Measurements from ENCODE around the gene NIM1K.
"Not testable (repeated sequence)": the region's sequence is repeated elsewhere in the genome, so short reads cannot be mapped to it uniquely, and the experiment has no call there.

NIM1K gene

GRCh38 chr5:43165323-43165722, 26.7 kb upstream of the NIM1K start:
- in situ Hi-C loops (cut with MboI; ENCODE audit: low sequenced_read_pairs): no loop called here
- Histone ChIP-seq H3K36me3 (replicated peaks) (peaks cover 45% of the 10 kb centered on the region), H3K4me1 (no peaks in the 10 kb centered on the region), H3K27me3 (ENCODE audit: low read depth) (no peaks in the 10 kb centered on the region), H3K9me3 (no peaks in the 10 kb centered on the region), H3K4me3 (no peak overlapping the region)
- no peak for DNase-seq (ENCODE audit: low spot score in 2 of 2)

DNA sequence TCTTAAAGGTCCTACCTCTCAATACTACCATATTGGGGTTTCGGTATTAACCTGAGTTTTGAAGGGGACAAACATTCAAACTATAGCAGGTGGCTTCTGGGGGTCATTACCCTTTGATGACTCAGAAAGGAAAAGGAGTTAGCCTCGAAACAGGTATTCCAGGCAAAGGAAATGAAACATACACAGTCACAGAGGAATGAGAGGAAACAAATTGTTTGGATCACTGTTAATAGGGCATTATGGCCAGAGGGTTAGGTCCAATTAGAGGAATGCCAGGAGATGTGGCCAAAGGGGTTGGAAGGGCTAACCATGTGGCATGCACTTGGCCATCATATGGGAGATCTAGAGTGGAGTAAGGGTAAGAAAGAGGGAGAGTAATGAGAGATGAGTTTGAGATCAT, 23.9 kb upstream of the NIM1K start:
- no peaks in the 10 kb centered on the region for H3K4me1 ChIP-seq
- no peaks in the 10 kb centered on the region for H3K9me3 ChIP-seq
- H3K36me3 ChIP-seq (replicated peaks): peaks cover 35% of the 10 kb centered on the region
- no peaks in the 10 kb centered on the region for H3K27me3 ChIP-seq (ENCODE audit: low read depth)
- DNase-seq (ENCODE audit: low spot score in 2 of 2): no peak
- in situ Hi-C loops (cut with MboI; ENCODE audit: low sequenced_read_pairs): no loop called here
- no peak overlapping the region for H3K4me3 ChIP-seq

DNA sequence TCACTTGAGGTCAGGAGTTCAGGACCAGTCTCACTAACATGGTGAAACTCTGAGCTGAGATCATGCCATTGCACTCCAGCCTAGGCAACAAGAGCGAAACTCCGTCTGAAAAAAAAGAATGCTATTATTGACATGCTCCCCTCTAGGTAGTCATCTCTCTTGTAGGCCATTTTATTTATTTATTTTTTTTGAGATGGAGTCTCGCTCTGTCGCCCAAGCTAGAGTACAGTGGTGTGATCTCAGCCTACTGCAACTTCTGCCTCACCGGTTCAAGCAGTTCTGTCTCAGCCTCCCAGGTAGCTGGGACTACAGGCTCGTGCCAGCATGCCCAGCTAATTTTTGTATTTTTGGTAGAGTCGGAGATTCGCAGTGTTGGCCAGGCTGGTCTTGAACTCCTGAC, 20.6 kb upstream of the NIM1K start:
- no peaks in the 10 kb centered on the region for H3K27me3 ChIP-seq (ENCODE audit: low read depth)
- in situ Hi-C loops (cut with MboI; ENCODE audit: low sequenced_read_pairs): no loop called here
- no peaks in the 10 kb centered on the region for H3K9me3 ChIP-seq
- no peak overlapping the region for H3K4me3 ChIP-seq
- peaks cover 30% of the 10 kb centered on the region for H3K36me3 ChIP-seq (replicated peaks)
- H3K4me1 ChIP-seq: no peaks in the 10 kb centered on the region
- DNase-seq (ENCODE audit: low spot score in 2 of 2): no peak

DNA sequence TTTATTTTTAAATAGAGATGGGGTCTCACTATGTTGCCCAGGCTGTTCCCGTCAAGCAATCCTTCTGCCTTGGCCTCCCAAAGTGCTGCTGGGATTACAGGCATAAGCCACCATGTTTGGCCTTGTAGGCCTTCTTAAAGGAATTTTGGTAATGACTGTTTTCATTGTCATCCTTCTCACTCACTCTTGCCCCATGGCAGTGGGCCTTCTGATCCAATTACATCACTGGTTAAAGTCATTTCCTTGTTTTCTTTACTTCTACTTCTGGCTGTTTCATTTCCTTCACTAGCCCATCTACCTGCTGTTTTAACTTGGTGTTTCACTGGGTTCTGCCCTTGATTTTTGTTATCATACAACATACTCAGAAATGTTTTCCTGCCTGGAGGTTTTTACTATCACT, 20.1 kb upstream of the NIM1K start:
- in situ Hi-C loops (cut with MboI; ENCODE audit: low sequenced_read_pairs): no loop called here
- Histone ChIP-seq H3K4me3 (no peak overlapping the region), H3K27me3 (ENCODE audit: low read depth) (no peaks in the 10 kb centered on the region), H3K4me1 (no peaks in the 10 kb centered on the region), H3K9me3 (no peaks in the 10 kb centered on the region), H3K36me3 (replicated peaks) (peaks cover 35% of the 10 kb centered on the region)
- DNase-seq (ENCODE audit: low spot score in 2 of 2): no peak

- in situ Hi-C loops (cut with MboI; ENCODE audit: low sequenced_read_pairs): no loop called here
- no peaks in the 10 kb centered on the region for H3K4me1 ChIP-seq
- H3K9me3 ChIP-seq: no peaks in the 10 kb centered on the region
- no peak for DNase-seq (ENCODE audit: low spot score in 2 of 2)
- H3K4me3 ChIP-seq: no peak overlapping the region
- peaks cover 38% of the 10 kb centered on the region for H3K36me3 ChIP-seq (replicated peaks)
- H3K27me3 ChIP-seq (ENCODE audit: low read depth): no peaks in the 10 kb centered on the region
Observed at GRCh38 chr5:43172779-43173178, 19.2 kb upstream of the NIM1K start.

DNA sequence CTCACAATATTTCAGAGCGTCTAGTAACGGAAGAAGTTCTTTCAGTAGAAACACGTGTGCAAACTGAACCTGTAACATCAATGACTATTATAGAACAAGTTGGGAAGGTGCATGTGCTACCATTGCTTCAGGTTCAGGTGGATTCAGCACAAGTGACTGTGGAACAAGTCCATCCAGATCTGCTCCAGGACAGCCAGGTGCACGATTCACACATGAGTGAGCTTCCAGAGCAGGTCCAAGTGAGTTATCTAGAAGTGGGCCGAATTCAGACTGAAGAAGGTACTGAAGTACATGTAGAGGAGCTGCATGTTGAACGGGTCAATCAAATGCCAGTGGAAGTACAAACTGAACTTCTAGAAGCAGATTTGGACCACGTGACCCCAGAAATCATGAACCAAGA, 17.4 kb upstream of the NIM1K start:
- in situ Hi-C loops (cut with MboI; ENCODE audit: low sequenced_read_pairs): no loop called here
- no peak for DNase-seq (ENCODE audit: low spot score in 2 of 2)
- Histone ChIP-seq H3K4me3 (no peak overlapping the region), H3K4me1 (peaks cover 7% of the 10 kb centered on the region; the same call in 1 of the 2 replicates), H3K9me3 (no peaks in the 10 kb centered on the region), H3K27me3 (ENCODE audit: low read depth) (no peaks in the 10 kb centered on the region), H3K36me3 (replicated peaks) (peaks cover 33% of the 10 kb centered on the region)

DNA sequence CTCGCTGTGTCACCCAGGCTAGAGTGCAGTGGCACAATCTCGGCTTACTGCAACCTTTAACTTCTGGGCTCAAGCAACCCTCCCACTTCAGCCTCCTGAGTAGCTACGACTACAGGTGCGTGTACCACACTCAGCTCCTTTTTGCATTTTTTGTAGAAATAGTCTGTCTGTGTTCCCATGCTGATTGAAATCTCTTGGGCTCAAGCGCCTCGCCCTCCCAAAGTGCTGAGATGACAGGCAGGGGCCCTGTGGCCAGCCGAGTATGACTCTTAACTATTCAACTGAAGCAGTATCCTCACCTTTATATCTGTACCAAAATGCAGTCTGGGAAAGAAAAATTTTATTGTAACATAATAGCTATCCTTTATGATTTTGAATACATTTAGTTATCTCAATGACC, 12.2 kb upstream of the NIM1K start:
- H3K9me3 ChIP-seq: no peaks in the 10 kb centered on the region
- DNase-seq (ENCODE audit: low spot score in 2 of 2): no peak
- peaks cover 13% of the 10 kb centered on the region for H3K36me3 ChIP-seq (replicated peaks)
- H3K4me3 ChIP-seq: no peak overlapping the region
- H3K4me1 ChIP-seq: peaks cover 7% of the 10 kb centered on the region; the same call in 1 of the 2 replicates
- no peaks in the 10 kb centered on the region for H3K27me3 ChIP-seq (ENCODE audit: low read depth)
- in situ Hi-C loops (cut with MboI; ENCODE audit: low sequenced_read_pairs): no loop called here

DNA sequence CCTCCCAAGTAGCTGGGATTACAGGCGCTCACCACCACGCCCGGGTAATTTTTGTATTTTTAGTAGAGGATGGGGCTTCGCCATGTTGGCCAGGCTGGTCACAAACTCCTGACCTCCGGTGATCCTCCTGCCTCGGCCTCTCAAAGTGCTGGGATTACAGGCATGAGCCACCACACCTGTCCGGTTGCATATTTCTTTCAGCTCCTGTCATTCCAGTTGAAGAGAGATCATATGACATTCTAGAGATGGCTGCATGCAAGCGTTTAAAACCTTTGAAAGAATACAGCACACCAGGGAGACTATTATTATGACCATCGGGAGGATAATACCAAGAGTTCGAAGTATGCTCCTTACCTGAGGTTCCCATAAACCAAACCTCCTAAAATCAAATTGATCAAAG, 9.6 kb upstream of the NIM1K start:
- no peaks in the 10 kb centered on the region for H3K27me3 ChIP-seq (ENCODE audit: low read depth)
- H3K9me3 ChIP-seq: no peaks in the 10 kb centered on the region
- peaks cover 7% of the 10 kb centered on the region; the same call in 1 of the 2 replicates for H3K4me1 ChIP-seq
- H3K4me3 ChIP-seq: no peak overlapping the region
- no peak for DNase-seq (ENCODE audit: low spot score in 2 of 2)
- H3K36me3 ChIP-seq (replicated peaks): no peaks in the 10 kb centered on the region; the same call in 1 of the 2 replicates
- in situ Hi-C loops (cut with MboI; ENCODE audit: low sequenced_read_pairs): no loop called here

DNA sequence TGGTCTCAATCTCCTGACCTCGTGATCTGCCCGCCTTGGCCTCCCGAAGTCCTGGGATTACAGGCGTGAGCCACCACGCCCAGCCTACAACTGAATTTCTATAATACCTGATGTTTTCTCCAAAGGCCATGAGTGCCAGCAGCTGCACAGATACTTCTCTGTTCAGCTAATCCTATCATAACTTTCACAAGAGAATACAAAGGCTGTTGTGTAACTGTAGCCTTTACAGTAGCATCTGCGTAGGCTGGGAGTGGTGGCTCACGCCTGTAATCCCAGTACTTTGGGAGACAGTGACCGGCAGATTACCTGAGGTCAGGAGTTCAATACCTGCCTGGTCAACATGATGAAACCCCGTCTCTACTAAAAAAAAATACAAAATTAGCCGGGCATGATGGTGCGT, 8.9 kb upstream of the NIM1K start:
- in situ Hi-C loops (cut with MboI; ENCODE audit: low sequenced_read_pairs); DNase-seq (ENCODE audit: low spot score in 2 of 2); H3K9me3 ChIP-seq; H3K4me3 ChIP-seq; H3K27me3 ChIP-seq (ENCODE audit: low read depth); H3K4me1 ChIP-seq; H3K36me3 ChIP-seq (replicated peaks): not testable (repeated sequence)

GRCh38 chr5:43190755-43191603, 1.0 kb upstream of the NIM1K start:
- H3K9me3 ChIP-seq: no peaks in the 10 kb centered on the region
- H3K27me3 ChIP-seq (ENCODE audit: low read depth): no peaks in the 10 kb centered on the region
- H3K4me1 ChIP-seq: no peaks in the 10 kb centered on the region; the same call in 1 of the 2 replicates
- DNase-seq (ENCODE audit: low spot score in 2 of 2): no peak
- in situ Hi-C loops (cut with MboI; ENCODE audit: low sequenced_read_pairs): no loop called here
- H3K36me3 ChIP-seq (replicated peaks): no peaks in the 10 kb centered on the region
- H3K4me3 ChIP-seq: peak overlapping the region; percentile 44; the same call in 1 of the 2 replicates

GRCh38 chr5:43192558-43193180, 644 bp downstream of the NIM1K start:
- H3K4me3 ChIP-seq: peak overlapping the region; percentile 44

DNA sequence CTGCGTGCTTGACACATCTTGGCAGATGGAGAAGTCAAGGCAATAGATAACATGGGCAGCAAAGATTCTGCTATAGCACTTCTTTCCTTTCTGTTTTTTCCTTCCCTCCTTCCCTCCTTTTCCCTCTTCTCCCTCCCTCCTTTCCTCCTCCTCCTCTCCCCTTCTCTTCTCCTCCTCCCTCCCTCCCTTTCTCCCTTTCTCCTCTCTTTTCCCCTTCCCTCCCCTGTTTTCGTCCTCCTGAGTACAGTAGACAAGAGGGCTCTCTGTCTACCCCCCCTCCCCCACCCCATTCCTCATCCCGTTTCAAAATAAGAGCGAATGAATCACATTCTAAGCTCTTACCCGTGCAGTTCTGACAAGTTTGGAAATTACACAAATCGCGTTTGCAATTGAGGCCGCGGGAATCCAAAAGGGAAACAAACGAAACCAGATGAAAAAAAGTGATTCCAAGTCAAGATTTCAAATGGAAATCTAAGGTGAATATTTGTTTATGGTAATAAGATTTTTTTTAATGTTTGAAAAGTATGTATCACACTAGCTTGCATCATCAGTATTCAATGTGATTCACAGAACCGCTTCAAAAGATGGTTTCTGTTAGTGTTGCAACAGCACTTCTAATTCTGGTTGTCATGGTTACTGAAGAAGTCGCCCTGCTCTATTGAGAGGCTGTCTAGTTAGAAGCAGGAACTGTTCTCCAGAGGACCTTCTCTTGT, 1.3 kb downstream of the NIM1K start:
- Histone ChIP-seq H3K4me1 (no peaks in the 10 kb centered on the region; the same call in 1 of the 2 replicates), H3K27me3 (ENCODE audit: low read depth) (no peaks in the 10 kb centered on the region), H3K9me3 (no peaks in the 10 kb centered on the region), H3K36me3 (replicated peaks) (no peaks in the 10 kb centered on the region), H3K4me3 (peak overlapping the region; percentile 44)
- peak; percentile 55 to 65 for DNase-seq (ENCODE audit: low spot score in 2 of 2)
- in situ Hi-C loops (cut with MboI; ENCODE audit: low sequenced_read_pairs): no loop called here

More at GRCh38 chr5:43192558-43193180, 644 bp downstream of the NIM1K start:
- in situ Hi-C loops (cut with MboI; ENCODE audit: low sequenced_read_pairs): no loop called here
- DNase-seq (ENCODE audit: low spot score in 2 of 2): peak in 1 of 2 experiments; percentile 29
- Histone ChIP-seq H3K27me3 (ENCODE audit: low read depth) (no peaks in the 10 kb centered on the region), H3K4me1 (no peaks in the 10 kb centered on the region; the same call in 1 of the 2 replicates), H3K36me3 (replicated peaks) (no peaks in the 10 kb centered on the region), H3K9me3 (no peaks in the 10 kb centered on the region)

- DNase-seq (ENCODE audit: low spot score in 2 of 2): no peak
- no peak overlapping the region for H3K4me3 ChIP-seq
- in situ Hi-C loops (cut with MboI; ENCODE audit: low sequenced_read_pairs): no loop called here
- no peaks in the 10 kb centered on the region for H3K9me3 ChIP-seq
- H3K4me1 ChIP-seq: no peaks in the 10 kb centered on the region; the same call in 1 of the 2 replicates
- no peaks in the 10 kb centered on the region for H3K36me3 ChIP-seq (replicated peaks)
- no peaks in the 10 kb centered on the region for H3K27me3 ChIP-seq (ENCODE audit: low read depth)
Observed at GRCh38 chr5:43193894-43194265, 1.9 kb downstream of the NIM1K start.

Measured in HAP-1 (cell line).